ENCODE results near the gene SPRR2F.
"Not testable (repeated sequence)": the region's sequence is repeated elsewhere in the genome, so short reads cannot be mapped to it uniquely, and the experiment has no call there.

DNA sequence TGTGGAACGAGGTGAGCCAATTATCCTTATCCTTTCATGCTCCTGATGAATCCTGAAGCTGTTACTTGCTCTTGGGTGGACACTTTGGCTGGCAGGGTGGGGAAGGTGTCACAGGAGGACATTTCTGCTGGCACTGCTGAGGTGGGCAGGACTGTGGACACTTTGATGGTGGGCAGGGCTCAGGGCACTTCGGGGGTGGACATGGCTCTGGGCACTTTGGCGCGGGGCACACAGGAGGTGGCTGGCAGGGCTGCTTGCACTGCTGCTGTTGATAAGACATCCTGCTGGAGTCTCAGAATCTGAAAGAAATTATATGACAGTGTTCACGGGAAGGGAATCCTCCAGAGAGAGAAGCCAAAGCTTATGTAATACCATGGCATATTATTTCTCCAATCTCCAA is 862 bp downstream of the SPRR2F start:
- not testable (repeated sequence) for TF ChIP-seq POLR2AphosphoS5, POLR2A (IDR thresholded peaks at IDR 0.05)
- TF ChIP-seq, protein P1, sequence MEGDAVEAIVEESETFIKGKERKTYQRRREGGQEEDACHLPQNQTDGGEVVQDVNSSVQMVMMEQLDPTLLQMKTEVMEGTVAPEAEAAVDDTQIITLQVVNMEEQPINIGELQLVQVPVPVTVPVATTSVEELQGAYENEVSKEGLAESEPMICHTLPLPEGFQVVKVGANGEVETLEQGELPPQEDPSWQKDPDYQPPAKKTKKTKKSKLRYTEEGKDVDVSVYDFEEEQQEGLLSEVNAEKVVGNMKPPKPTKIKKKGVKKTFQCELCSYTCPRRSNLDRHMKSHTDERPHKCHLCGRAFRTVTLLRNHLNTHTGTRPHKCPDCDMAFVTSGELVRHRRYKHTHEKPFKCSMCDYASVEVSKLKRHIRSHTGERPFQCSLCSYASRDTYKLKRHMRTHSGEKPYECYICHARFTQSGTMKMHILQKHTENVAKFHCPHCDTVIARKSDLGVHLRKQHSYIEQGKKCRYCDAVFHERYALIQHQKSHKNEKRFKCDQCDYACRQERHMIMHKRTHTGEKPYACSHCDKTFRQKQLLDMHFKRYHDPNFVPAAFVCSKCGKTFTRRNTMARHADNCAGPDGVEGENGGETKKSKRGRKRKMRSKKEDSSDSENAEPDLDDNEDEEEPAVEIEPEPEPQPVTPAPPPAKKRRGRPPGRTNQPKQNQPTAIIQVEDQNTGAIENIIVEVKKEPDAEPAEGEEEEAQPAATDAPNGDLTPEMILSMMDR (IDR thresholded peaks at IDR 0.05): not testable (repeated sequence)
